Activated CD4-positive, alpha-beta T cell treated with anti-CD3 and anti-CD28 coated beads, Interleukin-2, amount 50 U/mL, for 1 hour (primary cell): ENCODE measurements around the gene LDLRAD3.

Experiments
- DNase-seq: peaks from one replicate; pipeline ENCODE4 v3.0.0-alpha.2; 2020

The LDLRAD3 gene

DNA sequence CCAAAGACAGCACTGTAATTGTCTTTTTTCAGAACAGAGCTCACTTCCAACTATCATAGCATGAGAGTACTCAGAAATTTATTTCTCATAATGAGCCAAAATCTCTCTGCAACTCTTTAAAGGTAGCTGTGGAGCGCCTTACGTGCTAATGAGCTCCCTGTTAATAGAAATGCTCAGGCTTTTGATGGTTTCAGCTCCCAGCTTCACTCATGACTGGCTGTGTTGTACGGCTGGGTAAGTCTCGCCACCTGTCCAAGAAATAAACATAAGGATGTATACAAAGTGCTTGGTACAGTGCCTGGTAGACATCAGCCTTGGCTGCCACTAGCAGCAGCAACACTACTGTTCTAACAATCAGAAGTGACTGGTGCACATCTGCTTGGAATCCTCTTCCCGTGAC is 109.4 kb downstream of the LDLRAD3 start:
- no peak for DNase-seq

DNA sequence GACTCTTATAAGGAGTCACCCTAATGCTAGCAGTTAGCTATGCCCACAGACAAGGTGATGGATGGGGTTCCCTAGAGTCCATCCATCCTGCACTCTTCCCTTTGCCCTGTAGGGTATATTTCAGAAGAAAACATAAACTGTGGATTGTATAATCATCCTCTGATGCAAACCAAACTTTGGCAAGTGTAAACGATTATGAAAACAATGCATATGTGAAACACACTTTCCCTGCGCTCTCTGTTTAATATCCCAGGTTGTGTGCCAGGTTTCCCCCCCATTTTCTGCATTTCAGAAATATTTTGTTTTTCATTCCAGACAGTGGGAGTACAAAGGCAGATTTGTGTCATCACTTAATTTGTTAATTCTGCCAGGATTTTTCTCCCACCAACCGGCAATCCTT is 110.0 kb downstream of the LDLRAD3 start:
- DNase-seq: no peak

DNA sequence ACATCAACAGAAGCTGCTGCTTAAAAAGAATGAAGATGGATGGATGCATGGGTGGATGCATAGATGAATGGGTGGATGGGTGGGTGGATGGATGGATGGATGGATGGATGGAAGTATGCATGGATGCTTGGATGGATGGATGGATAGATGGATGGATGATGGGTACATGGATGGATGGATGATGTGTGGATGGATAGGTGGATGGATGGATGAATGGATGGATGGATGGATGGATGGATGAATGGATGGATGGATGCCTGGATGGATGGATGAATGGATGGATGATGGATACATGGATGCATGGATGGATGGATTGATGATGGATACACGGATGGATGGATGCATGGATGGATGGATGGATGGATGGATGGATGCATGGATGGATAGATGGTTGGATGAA is 110.8 kb downstream of the LDLRAD3 start:
- no peak for DNase-seq

DNA sequence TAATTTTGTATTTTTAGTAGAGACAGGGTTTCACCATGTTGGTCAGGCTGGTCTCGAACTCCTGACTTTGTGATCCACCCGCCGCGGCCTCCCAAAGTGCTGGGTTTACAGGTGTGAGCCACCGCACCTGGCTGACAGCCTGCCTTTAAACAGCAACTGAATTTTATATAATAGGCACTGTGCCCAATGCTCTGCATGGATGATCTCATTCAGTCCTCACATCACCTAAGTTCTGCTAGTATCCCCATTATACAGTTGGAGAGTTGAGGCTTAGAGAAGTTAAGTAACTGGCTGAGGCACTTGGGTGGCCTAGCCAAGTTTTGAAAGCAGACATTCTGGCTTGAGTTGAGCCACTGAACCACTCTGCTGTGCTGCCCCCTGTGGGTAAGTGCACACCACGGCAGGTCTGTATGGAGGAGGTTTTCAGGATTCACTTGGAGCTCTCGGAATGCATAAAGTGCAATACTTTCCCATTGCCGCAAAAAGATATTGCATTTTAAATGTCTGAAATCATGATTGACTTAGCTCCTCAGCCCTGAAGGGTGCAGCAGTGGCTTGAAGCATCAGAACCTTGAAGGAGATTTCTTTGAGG is 112.4 kb downstream of the LDLRAD3 start:
- no peak for DNase-seq

DNA sequence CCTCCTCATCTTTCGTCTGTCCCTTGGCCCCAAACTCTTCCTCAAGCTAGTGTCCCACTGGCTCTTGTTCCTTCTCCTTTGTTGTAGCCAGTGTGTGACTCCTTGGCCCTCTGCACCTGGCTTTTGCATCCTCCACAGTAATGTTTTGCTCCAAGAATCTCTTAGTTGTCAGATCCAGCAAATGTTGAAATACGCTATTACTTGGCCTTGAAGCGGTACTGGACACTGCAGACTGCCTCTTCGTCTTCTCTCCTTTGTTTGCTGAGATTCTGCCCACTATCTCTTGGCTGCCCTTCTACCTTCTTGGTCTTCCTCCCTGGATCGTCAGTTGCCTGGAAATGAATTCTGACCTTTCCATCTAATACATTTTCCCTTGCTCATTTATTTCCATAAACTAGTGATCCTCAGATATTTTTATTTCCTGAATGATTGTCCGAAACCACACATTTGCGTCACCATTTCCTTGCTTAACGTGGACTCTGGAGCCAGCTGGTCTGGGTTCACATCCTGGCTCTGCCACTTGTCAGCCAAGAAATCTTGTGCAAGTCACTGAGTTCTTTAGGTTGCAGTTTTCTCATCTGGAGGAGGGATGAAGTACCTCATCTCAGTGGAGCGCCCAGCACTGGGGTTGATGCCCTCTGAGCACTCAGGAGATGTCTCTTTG is 113.6 kb downstream of the LDLRAD3 start:
- no peak for DNase-seq

DNA sequence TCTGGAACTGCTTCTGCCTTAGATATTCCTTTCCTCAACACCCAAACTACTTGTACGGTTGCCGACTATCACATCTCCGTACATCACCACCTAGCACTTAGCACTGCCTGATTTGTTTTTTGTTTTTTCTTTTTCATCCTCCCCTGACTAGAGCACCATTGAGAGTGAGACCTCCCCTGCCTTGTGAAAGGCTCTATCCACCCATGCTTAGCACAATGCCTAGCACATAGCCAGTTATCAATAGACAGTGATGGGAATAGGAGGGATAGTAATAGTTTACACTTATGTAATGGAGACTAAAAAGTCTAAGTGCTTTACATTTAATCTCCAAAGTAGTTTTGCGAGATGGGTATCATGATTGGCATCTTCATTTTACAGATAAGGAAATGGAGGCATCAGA is 115.8 kb downstream of the LDLRAD3 start:
- DNase-seq: no peak

DNA sequence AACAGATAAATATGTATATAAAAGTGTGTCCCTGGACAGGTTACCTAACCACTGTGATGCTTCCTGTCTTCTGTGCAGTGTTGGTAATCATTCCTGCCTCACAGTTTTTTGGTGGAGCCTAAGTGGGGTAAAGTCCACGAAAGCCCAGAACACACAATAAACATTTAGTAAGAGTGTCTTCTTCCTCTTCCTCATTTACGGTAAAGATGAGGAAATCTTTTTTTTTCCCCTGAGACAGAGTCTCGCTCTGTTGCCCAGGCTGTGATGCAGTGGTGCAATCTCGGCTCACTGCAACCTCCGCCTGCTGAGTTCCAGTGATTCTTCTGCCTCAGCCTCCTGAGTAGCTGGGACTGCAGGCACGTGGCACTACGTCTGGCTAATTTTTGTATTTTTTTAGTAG is 117.1 kb downstream of the LDLRAD3 start:
- DNase-seq: no peak

DNA sequence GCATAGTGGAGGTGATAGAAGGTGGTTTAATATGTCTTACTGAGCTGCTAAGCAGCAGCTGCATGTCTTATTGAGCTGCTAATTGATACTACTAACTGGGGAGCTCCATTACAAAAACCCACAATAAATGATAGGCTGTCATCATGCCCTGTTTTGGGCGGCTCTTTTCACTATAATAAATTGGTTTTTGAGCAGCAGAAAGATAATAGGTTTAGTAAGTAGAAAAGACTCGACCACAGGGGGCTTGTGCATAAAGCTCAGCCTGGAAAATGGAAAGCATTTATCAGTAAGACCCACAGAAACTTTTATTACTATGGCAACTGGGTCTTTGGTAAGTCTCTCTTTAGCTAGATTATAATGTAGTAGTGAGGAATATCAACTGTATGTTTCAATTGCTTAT is 117.6 kb downstream of the LDLRAD3 start:
- no peak for DNase-seq

DNA sequence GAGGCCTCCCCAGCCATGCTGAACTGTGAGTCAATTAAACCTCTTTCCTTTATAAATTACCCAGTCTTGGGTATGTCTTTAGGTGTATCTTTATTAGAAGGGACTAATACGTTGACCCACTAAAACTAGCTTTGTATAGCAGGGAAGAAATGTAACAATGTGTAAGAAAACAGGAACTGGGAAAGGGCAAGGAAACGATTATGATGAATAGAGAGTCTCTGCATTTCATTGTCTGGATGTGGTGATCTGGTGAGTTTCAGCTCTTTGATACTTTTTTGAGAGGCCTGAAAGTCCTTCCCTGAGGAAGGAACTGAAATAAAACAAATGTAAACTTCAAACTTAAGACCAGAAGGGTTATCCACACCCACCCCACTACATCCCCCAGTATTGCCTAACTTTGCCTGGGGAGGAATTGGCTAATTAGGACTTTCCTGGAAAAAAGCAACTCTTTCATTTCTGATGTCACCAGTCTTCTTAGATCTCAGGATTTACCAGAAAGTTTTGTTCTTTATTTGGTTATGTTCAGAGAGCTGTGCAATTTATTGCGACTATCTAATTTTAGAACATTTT is 119.0 kb downstream of the LDLRAD3 start:
- DNase-seq: no peak

DNA sequence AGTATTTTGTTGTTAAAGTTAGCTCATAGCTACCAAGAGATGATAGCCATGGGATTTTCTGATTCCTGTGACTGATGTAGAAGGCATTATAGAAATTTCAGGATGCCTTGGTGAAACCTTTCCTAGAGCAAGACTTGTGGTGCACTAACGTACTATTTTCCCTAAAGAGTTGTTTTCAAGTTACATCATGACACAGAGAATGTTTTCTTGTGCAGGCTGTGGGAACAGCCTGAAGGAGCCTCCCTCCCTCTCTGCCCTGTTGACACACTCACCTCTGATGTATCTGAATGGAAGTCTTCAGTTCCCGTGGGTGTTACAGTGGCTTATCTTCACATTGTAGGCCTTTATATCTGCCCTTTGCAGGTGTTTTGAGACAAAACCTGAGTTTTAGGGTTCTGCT is 121.6 kb downstream of the LDLRAD3 start:
- no peak for DNase-seq

DNA sequence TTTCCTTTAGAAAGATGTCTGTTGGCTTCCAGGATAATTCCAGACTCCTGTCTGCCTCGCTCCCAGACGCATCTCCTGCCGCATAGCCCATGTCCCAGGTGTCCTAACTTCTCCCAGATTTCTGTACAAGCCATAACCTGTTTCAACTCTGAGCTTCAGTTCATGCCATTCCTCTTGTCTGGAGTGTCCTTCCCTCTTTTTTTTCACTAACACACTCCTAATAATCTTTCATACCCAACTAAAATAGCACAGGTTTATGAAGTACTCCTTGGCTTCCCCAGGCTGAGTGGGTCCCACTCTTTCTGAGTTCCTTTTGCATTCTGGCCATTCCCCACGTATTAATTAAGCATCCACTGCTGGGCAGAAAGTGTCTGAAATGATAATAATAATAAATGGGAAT is 123.0 kb downstream of the LDLRAD3 start:
- no peak for DNase-seq

DNA sequence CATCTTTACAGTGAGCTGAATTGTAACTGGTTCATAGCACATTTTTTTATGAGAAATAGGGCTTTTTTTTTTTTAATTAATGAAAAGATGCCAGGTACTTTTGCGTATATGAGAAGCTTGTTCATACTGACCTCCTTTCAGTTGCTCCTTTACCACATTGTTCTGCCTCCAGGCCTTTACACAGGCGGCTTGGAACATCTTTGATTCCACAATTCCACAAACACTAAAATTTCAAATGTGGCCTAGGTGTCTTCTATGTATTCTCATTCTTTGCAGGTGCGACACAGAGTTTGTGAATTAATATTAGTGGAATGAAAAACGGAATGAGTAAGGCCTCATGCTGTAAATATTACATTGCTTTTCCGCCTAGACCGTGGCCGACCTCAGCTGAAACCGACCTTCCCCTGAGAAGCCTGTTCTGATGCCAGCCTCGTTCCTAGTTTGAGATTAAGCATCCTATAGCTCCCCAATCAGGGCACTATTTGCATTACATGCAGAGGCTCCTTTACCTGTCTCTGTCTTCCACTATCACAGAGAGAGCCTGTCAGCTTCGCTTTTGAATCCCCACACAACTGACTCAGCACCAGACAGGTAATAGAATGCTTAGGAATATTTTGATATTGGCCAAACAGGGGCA is 125.8 kb downstream of the LDLRAD3 start:
- no peak for DNase-seq

DNA sequence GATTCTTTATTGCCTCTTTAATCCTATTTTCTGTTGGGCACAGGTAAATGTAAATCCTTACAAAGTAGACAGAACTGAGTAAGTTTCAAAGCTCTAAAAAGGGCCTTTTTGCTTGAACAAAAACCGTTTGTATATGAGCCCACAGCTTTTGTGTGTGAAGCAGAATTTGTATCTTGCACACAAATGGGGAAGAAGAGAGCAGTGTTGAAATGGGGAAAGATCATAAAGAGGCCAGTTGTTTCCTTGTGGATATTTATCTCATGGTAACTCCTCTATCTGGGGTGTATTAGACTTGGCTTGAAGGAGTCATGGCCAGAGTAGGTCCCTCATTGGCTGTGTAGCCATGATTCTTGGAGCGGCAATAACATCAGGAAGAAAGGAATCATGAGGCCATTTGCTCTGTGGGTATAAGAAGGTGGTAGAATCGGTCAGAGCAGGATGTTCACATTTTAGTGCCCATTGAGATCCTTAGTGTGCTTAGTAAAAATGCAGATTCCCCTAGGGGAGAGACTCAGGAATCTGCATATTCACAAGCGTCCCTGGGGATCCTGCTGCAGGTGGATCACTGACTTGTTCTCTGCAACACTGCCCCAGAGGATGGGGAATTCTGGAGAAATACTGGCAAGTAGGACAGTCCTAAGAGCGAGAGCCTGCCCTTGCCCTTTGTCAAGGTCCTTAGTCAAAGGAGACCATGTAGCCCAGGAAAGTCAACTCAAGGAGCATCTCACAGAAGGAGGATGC is 126.5 kb downstream of the LDLRAD3 start:
- DNase-seq: no peak

DNA sequence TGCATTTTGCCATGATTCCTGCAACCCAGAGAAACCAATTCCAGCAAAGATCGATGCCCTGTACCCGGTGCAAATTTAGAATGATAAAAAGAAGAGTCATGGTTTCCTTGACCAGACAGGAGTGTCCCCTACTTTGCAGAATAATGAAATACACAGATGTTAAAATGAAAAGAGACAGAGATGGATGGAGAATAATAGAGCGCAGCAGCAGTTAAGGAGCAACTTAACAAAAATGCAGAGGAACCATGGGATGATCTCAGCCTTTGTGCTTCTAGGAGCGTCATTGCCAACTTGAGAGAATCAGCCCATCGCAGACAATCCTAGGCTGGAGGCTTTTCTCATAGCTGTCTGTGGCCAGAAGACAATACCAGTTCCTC is 127.1 kb downstream of the LDLRAD3 start:
- DNase-seq: no peak

DNA sequence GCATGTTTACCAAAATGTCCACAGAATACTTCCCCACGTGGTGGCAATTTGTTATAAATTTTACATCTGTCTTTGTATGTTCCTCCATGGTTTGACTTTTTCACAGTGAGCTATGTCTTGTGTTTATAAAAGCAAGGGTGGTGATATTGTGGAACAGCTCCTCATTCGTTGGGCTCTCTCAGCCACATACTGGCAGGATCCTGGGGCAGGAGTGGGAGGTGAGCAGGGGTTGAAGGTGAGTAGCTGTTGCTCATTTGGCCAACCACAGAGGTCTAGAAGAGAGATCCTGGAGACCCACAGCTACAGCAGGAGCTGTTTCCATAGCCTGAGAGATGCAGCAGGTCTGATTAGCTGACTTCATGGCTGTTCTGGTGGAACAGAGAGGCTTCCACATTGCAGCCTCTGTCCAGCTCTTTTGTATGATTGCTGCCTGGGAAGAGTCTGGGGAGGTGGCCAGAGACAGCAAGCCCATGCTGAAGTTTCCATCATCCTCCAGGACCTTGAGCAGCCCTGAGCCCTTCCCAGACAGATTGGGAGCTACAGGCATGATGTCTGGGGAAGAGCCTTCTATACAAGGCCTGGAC is 128.1 kb downstream of the LDLRAD3 start:
- DNase-seq: no peak

DNA sequence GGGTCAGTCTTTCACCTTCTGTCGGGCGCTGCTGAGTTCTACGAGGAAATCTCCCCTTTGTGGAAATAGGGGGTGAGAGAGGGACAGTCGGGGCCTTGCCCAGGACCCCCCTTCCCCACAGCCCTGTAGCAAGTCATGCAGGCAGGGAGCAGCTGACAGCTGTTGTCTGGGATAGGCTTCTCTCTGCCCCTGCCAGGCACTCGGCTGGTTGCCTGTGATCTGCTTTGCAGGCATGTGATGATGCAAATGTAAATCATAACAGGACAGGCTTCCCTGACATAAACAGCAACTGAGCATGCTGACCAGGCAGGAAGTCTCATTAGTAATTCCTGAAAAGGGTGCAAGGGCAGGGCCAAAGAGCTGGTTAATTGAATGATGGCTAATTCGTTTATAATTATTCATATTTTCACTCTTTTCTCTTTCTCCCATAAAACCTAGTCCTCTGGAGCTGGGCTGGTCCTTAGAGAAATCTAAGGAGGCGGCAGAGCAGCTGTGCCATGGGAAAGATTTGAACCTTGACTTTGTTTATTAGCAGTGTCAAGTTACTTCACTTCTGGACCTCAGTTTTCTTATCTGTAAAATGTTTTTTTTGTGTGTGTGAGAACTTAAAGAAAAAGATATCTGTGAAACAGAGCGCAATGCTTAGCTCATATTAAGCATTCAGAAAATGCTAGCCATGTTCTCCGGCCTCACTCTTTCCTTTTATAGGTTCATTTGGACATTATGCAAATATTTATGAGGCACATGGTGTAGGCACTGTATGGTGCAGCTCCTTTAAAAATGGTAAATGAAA is 129.7 kb downstream of the LDLRAD3 start:
- no peak for DNase-seq

DNA sequence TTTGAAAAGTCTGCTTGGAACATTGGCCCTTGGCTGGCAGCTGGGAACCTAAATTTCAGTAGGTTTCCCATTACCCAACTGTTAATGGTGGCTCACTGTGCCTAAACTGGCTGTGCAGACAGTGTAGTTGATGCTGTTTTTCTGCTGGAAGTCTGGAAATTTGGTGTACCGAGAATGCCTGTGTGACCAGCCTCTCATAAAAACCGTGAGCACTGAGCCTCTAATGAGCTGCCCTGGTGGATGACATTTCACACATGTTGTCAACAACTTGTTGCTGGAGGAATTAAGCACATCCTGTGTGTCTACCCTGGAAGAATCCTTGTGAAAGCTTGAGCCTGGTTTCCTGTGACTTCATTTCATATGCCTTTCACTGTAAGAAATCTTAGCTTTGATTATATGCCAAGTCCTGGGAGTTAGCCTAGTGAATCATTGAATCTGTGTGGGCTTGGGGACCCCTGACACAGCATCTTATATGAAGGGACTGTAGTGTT is 131.1 kb downstream of the LDLRAD3 start:
- DNase-seq: no peak

DNA sequence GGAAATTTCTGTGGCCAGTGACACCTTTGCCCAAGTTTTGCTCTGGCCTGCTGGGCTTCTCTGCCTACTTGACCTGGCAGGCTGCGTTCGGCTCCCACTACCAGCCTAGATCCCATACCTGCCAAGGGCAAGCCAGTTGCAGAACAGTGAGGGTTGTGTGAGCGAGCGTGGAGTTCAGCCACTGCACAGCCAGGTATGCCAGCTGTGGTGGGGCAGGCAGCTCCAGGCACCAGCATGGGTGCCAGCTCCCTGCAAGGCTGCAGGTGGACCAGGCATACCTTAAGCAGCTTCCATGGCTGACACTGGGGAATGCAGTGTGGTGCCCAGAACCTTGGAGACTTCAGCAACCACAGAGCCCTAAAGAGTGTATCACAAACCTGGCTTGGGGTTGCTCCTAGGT is 133.5 kb downstream of the LDLRAD3 start:
- DNase-seq: no peak

DNA sequence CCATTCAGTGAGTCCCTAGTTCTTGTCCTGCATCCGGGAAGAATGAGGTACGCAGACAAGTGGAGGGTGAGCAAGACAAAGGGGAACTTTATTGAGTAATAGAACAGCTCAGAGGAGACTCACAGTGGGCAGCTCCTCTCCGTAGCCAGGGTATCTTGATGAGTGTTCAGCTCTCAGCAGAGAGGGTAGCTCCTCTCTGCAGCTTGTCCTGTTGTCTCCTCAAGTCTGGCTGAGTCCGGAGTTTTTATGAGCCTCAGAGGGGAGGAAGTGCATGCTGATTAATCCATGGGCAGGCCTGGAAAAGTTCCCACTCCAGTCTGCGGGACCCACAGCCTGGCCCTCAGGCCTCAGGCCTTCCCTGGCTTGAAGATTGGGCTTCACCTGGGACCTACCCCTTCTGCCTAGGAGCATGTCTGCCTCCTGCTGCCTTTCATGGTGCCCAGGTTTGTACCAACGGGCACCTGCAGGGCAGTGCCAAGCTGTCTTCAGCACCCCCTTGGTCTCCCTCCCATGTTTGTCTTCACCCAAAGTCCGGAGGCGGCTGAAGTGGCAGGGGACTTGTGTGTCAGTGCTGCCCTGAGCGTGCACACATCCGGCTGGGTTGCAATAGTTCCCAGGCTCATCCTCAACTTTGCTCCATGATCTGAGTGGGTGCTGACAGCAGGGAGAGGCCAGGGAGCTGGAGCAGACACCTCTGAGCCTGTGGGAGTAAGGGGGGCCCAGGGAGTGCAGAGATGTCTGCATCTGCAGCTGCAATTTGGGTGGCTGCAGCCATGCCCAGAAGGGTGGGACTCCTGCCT is 134.2 kb downstream of the LDLRAD3 start:
- DNase-seq: no peak

DNA sequence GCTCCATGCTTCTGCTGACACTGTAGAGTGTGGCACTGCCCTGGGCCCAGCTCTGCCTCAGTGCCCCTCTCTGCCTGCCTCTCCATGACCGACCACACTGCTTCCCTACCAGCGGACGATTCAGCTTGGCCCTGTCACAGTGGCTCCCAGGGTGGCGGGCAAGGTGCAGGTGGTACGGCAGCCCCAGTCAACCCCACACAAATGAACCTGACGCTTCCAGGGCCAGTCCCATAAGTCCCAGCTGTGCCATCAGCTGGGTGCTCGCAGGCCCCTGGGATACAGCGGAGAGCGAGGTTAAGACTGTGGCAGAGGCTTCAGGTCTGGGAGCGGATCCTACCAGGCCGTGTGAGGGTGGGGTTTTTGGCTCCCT is 134.8 kb downstream of the LDLRAD3 start:
- DNase-seq: no peak

DNA sequence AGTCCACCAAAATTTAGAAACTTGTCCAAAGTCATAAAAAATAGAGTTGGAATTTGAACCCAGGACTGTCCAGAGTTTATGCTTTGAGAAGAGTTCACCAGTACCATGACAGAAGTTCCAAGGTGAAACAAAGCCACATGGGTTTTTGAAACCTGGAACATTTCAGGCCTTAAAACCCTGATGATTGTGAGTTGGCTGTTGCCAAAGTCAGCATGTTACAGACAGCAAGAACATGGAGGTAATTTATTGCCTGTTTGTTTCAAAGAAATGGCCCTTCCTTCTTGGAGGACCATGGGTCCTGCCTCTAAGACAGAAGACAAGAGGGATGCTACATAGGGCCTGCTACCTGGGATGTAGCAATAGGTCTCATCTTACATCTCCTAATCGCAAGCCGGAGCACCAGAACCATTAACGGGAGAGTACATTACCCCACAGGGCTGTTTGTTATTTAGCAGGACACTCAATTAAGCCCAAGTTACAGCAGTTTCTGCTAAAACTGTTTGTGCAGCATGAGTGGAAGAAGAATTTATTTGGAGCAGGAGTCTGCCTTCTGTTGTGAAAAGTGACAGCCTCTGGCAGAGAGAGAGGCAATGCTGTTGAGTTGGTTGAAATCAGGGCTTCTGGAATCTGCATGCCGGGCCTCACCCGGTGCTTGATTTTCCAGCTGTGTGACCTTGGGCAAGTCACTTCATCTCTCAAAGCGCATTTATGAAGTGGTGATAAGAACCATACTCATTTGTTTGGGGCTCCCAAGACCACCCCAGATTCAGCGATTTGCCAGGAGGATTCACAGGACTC is 136.2 kb downstream of the LDLRAD3 start:
- no peak for DNase-seq
